Measurements from ENCODE around the gene ADAMTSL3.

DNA sequence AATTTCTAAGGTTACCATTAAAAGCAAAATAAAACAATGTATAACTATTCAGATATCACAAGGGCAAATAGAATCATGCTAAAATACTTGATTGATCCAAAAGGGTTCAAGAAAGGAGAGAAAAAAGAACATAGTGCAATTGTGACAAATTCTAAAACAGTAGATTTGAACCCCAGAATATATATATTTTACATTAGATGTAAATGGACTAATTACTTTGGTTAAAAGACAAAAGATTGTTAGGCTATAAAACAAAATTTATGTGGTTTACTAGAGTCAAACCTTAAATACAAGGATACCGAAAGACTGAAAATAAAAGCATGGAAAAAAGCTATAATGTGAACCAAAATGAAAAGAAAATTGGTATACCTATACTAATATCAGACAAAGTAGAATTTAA is 129.3 kb downstream of the ADAMTSL3 start:
- TF ChIP-seq, protein P1, sequence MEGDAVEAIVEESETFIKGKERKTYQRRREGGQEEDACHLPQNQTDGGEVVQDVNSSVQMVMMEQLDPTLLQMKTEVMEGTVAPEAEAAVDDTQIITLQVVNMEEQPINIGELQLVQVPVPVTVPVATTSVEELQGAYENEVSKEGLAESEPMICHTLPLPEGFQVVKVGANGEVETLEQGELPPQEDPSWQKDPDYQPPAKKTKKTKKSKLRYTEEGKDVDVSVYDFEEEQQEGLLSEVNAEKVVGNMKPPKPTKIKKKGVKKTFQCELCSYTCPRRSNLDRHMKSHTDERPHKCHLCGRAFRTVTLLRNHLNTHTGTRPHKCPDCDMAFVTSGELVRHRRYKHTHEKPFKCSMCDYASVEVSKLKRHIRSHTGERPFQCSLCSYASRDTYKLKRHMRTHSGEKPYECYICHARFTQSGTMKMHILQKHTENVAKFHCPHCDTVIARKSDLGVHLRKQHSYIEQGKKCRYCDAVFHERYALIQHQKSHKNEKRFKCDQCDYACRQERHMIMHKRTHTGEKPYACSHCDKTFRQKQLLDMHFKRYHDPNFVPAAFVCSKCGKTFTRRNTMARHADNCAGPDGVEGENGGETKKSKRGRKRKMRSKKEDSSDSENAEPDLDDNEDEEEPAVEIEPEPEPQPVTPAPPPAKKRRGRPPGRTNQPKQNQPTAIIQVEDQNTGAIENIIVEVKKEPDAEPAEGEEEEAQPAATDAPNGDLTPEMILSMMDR (IDR thresholded peaks at IDR 0.05; ENCODE audit: low read depth, low read length): no peak
- TF ChIP-seq EZH2phosphoT487 (IDR thresholded peaks at IDR 0.05; ENCODE audit: low read depth): no peak
